Central memory CD4-positive, alpha-beta T cell (primary cell): ENCODE data around the gene ALPK3.
"Not testable (repeated sequence)": the region's sequence is repeated elsewhere in the genome, so short reads cannot be mapped to it uniquely, and the experiment has no call there.

Experiments used
- DNase-seq: peaks from one replicate; pipeline ENCODE4 v3.0.0; 2022

ALPK3 gene

DNA sequence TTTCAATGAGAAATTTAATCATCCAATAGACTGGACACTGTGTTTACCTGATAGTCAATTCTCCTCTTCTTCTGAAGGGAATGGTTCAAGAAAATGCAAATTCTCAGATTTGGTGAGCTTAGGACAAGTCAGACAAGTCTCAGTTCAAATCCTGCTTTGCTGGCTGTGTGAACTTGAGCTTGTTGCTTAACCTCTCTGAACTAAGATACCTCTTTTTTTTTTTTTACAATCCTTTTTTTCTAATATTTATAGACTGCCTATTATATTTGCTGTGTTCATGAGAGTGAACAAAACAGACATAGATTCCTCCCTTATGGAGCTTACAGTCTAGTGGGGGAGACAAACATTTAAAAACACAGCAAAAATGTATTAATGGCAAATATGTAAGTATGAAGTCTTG is 59.1 kb downstream of the ALPK3 start:
- DNase-seq: no peak

DNA sequence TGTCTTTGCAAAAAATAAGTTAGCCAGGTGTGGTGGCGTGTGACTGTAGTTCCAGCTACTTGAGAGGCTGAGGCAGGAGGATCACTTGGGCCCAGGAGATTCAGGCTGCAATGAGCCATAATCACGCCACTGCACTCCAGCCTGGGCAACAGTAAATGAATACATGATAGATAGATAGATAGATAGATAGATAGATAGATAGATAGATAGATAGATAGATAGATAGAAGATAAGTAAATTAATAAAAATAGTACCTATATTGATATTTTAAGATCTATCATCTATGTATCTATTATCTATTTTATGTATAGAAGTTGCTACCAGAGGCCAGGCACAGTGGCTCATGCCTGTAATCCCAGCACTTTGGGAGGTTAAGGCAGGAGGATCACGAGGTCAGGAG is 60.5 kb downstream of the ALPK3 start:
- DNase-seq: not testable (repeated sequence)

DNA sequence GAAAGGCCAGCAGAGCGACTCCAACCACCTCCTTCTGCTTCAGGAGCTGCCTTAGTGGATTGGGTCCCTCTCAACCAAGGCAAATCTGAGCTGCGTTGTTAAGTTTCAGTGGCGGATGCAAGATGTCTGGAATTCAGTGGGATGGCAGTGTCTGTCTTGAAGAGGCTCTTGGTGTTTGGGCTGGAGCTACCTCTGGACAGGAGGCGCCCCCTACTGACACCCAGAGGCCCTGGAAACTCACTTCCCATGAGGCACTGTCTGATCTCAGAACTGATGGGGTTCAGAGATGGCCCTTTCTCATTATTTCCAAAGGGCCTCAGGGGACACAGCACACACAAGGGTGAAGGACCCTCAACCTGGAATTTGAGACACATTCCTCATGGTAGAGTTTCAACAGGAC is 61.3 kb downstream of the ALPK3 start:
- DNase-seq: peak; percentile 28

DNA sequence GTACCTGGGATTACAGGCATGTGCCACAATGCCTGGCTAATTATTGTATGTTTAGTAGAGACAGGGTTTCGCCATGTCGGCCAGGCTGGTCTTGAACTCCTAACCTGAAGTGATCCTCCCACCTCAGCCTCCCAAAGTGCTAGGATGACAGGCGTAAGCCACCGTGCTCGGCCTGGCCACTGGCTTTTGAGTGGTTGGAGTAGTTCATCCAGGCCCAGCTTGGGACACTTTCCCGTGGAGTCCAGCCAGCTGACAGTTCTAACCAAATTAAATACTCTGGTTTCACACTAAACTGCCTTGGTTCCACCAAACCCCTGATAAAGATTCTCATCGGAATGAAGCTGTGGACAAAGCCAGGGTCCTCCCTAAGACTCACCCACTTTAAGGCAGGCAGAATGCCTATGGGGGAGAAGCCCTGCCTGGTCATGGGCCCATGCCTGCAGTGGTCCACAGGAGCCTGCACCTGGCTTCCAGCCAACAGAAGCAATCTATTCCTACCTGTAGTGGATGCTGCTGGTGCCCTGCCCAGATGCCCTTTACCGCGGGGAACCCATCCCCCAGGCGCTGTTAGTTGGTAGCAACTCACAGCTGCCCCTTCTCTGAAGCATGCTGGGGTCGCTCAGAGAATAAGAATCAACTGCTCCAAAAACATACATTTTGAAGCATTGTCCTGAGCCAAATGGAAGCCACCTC is 62.1 kb downstream of the ALPK3 start:
- DNase-seq: no peak

DNA sequence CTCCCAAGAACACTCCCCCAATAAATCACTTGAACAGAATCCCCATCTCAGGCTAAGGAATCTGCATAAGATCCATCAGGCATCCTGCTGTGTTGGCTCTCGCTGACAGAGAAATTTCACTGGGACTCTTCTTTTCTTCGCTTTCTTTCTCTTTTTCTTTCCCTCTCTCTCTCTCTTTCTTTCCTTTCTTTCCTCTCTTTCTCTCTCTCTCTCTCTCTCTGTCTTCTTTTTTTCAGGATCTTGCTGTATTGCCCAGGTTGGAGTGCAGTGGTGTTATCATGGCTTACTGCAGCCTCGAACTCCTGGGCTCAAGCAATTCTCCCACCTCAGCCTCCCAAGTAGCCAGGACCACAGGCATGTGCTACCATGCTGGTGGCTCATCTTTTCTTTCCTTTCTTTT is 62.9 kb downstream of the ALPK3 start:
- no peak for DNase-seq

DNA sequence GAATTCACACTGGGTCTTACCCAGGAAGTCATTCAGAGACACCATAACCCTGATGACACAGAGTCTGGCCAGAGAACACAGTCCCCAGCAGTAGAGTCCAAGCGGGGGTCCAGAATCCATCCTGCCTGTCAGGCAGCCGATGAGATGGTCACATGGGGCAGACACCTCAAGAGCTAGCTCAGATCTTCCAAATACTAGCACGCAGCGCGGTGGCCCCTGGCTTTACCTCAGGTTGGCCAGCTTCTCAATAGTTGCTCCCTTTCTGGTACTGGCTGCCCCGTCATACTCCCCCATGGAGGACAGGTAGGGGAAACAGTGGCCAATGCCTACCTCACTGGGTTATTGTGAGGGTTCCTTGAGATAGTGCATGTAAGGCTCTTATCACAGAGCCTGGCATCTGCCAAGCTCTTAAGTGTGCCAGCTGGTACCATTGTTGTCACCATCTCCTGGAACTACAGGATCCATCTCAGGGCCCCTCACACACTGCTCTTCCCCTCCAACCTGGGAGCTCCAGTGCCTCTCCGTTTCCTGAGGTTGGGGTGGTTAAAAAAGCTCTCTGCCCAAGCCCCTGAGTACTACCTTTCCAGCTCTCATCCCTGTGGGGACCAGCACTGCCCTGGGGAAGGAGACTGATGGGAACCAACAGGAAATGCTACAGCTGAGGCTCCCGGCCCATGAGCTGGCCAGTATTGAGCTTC is 63.8 kb downstream of the ALPK3 start:
- DNase-seq: no peak

DNA sequence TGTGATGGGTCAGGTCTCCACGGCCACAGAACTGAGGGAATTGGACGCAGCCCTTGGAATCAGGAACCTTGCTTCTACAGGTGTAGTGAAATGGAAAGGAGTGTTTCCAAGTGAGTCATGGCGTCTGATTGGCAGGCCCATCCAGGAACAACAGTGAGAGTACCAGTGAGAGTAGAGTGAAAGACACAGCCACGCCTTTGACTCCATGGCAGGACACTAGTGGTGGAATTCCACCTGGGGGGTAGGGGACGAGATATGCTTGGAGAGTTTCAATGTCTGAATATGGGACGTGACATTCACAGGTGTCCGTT is 64.3 kb downstream of the ALPK3 start:
- DNase-seq: no peak

DNA sequence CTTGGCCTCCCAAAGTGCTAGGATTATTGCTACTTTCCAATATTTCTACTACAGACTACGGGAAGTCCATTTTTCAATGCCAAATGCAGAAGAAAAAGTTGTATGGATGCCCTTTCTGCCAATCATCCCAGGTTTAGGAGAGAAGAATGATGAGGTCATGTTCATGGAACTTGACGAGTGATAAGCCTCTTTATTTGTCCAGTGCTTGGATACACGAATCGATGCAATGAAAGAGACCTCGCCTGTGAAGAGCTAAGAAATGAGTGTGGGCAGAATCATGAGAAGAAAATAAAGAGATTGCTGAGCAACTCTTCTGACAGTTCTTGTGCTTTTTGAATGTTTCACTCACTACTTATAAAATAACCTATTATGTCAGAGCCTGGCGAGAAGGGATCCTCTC is 66.3 kb downstream of the ALPK3 start:
- no peak for DNase-seq

DNA sequence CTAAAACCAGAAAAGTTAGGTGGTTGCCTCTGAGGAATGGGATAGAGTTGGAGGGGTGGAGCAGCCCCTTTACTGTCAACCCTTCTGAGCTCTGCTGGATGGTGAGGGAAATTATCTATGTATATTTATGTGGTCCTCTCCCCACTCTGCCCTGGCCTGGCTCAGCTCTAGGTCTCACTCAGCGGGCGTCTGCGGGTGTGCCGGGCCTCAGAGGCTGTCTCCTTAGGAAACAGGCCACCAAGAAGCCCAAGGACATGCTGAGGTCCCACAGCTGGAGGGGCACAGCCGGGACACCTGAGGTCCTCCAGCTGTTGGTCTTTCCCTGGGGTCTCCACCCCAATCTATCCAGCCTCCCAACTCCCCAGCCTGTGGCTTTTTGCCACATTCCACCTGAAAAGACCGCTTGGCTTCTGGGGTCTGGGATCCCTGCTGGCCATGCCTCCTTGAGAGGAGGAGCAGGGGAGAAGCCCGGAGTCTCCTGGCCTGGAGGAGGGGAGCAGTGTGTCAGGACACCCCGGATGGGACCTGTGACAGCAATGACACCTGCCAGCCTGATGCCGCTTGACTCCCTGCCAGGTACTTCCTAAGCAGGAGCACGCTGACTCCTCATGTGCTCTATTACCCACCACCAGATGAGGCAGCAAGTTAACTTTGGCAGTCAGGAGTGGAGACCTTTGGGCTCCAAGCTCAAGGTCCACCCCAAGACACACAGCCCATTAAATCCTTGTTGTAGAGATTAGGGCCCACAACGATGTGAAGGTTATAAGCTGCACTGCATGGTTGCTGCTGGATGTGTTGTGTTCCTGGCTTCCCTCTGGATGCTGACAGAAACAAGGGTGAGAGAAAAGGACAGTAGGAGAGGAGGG is 67.0 kb downstream of the ALPK3 start, which contains the start of gene SLC28A1:
TSS of gene SLC28A1 (plus strand) at position 747 of the 866 bp plus-strand sequence. CDS start 3,099 bp downstream, outside the sequence.
- no peak for DNase-seq

DNA sequence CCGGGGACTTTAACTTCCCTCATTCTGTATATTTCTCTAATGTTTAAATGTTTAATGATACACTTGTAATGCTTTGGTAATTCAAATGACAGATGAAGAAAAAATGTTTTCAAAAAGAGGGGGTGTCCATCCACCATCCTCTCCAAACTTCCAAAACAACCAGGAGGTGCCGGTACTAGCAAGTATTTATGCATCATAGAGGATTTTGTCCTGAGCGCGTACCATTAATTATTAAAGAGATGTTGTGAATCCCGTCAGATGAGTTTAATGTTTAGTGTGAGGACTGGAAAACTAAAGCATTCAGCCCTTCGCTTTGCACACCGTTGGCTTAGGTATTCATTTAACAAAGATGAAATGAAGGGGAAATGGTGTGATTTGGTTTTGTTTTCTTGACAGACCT is 68.6 kb downstream of the ALPK3 start:
- no peak for DNase-seq

DNA sequence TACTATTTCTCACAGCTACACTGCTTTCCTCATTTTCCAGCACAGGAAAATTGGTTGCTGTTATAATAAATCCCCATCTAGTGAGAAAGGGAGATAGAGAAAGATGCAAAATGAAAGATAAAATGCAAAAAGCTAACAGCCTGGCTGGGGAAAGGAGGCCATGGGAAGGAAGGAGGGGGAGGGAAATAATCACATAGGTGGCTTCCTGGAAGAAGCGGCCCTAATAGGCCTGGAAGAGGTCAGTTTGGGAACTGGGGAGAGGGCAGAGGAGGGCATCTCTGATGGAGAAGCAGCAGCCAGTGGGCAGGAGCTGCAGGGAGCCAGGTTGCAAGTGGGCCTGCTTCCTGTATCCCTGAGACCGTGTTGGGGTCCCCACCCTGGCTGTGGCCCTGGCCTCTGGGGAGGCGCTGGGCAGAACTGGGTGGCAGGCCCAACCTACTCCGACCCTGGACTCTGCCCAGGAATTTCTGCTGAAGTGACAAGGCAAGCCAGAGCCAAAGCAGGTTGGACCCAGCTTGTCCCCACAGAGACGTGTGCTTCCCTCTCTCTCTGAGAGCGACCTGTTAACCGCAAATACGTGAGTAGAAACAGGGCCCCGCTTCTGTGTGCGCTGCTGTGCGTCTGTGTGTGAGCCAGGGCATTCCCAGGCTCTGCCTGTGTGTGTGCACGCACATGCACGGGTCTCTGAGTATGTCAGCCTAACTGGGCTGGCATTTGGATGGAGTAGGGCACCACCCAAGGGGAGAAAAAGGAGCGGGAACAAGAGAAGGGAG is 69.2 kb downstream of the ALPK3 start:
- no peak for DNase-seq

DNA sequence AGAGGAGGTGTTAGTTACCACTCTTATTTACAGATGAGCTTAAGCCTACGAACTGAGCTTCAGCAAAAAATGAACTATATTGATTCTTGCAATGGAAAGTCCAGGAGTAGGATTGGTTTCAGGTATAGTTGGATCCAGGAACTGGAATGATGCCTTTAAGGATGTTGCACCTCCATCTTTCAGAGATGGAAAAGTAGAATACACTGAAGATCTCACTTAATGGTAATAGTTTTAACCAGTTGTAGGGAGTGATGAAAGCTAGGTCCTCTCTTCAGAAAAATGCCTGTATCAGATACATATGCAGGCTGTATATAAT is 69.8 kb downstream of the ALPK3 start:
- no peak for DNase-seq

DNA sequence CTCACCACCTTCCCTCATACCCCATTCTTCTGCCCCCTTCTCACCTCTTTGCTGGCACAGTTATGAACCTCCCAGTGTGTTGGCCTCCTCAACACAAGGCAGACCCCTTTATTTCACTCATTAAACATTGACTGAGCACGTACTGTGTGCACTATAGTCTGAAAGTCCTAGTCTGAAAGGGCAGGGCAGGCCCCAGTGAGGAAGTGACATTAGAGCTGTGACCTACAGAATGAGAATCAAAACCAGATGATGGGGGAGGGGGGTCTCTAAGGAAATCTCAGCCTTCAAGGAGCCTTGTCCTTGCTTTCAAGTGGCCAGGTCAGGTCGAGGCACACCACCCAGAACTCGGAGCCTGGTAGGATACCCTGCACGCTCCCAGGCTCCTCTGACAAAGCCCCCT is 70.8 kb downstream of the ALPK3 start:
- no peak for DNase-seq

DNA sequence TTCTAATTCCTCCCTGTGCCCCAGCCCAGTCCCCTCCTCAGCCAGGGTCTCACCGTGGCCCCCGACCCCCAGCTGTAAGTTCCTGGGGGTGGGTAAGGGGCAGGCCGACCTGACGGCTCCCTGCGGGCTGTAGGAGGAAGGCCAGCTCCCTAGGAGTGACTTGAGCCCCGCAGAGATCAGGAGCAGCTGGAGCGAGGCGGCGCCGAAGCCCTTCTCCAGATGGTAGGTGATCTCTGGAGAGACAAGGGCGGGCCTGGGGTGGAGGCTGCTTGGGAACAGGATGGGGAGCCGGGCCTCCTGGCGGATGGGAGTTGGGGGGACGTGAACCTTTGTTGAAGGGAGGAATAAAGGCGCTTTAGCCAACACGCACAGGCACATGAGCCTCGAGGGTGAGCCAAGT is 71.5 kb downstream of the ALPK3 start:
- DNase-seq: no peak

DNA sequence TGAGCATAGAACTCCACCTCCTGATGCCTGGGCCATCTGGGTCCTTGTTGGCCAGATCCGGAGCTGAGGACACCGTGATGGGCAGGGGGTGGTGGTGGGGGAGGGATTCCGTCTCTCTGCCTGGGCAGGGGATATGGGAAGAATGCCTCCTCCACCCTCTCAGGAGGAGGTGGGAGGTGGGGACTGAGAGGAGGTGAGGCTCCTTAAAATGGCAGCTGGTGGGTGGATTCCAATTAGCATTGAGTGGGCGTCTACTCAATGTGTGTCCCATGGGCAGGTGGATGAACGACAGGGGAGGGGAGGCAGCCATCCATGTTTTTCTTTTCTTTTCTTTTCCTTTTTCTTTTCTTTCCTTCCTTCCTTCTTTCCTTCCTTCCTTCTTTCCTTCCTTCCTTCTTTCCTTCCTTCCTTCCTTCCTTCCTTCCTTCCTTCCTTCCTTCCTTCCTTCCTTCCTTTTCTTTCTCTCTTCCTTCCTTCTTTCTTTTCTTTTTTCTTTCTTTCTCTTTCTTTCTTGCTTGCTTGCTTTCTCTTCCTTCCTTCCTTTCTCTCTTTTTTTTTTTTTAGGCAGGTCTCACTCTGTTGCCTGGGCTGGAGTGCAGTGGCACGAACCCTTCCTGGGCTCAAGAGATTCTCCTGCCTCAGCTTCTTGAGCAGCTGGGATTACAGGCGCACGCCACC is 72.3 kb downstream of the ALPK3 start:
- no peak for DNase-seq

DNA sequence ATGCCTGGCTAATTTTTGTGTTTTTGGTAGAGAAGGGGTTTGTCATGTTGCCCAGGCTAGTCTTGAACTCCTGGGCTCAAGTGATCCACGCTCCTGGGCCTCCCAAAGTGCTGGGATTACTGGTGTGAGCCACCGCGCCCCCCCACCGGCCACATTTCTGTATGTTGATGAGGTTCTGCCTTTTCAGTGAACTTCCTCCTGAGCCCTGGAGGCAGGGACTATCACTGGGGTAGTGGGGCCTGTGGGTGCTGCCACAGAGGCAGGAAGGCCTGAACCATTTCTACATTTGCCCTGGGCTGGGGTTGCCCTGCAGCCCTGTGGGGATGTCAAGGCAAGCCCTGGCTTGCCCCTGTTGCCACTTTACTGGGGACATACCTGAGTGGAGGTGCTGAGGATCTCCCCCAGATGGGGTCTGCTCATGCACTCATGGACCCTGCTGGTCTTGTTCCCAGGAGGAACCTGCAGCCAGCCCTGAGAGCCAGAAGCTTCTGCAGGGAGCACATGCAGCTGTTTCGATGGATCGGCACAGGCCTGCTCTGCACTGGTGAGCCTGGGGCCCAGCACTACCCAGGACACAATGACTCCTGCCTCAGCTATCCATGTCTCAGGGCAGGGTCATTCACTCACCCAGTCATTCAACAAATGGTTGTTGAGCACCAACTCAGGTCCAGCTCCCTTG is 73.0 kb downstream of the ALPK3 start:
- DNase-seq: no peak

DNA sequence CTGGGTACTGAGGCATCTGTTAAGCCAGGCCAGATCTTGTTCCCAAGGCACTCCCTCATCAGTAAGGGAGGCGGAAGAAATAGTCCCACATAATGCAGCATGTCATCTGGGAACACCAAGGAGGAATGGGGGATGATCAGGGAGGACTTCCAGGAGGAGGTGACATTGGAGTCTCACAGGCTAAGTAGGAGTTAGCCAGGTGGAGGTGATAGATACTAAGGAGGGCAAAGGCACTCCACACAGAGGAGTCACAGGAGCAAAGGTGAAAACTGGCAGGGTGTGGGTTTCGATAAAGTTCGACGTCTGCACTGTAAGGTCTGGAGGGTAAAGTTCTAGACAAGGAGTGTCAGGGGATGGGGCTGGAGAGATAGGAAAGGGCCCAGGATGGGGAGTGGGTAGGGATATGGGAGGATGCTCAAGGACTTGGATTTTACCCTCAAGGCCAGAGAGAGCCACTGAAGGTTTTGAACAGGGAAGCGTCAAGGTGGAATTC is 73.6 kb downstream of the ALPK3 start:
- no peak for DNase-seq

DNA sequence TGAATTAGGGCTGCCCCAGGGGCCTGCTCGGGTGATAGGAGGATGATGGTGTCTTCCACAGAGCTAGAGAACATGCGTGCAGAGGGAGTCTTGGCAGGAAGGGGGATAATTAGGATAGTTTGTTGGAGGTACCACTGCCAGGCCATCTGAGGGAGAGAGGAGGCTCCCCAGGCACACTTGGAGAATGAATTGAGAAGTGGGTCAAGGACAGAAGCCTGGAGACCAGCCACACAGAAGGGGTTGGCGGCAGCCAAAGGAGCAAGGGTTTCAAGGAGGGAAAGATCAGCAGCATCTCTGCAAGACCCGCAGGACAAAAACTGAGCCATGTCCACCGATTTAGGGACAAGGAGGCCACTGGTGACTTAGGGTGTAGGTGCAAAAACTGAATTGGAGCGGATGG is 74.2 kb downstream of the ALPK3 start:
- no peak for DNase-seq

DNA sequence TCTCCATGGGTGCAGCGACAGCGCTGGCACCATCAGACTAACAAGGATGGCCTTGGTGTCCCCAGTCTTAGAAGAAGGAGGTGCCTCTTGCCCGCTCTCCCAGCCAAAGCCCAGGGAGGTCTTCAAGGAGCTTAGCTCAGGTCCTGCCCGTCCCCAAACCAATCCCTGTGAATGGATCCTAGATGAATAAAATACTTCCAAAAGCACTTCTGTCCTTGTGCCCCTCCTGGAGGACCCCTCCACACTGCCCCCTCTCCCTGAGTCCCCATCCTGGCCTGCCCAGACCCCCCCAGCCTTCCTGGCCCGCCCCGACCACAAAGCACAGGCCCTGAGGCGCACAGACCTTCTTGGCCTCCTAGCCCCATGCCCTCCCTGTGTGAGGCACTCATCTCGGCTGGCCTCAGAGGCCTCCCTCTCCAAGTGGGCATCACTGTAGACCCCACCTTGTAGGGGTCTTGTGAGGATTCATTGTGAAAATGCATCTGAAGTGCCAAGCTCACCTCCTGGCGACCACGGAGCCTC is 75.7 kb downstream of the ALPK3 start:
- no peak for DNase-seq

DNA sequence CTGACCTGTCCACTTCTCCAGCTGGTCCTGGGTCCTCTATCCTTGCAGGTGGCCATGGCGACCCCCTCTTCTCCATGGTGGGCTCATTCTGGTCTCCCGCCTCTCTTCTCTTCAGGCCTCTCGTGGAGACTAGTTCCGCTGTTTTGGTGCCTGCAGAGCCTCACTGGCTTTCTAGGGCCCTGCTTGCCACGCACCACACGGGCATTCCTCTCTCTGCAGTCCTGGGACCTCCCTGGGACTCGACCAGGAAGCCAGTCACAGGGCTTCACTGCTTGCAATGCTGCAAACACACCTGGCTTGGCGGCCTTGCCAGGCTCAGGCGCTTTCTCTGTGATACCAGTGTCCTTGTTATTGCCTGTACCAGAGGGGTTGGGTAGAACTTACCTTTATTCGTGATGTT is 76.5 kb downstream of the ALPK3 start:
- no peak for DNase-seq

DNA sequence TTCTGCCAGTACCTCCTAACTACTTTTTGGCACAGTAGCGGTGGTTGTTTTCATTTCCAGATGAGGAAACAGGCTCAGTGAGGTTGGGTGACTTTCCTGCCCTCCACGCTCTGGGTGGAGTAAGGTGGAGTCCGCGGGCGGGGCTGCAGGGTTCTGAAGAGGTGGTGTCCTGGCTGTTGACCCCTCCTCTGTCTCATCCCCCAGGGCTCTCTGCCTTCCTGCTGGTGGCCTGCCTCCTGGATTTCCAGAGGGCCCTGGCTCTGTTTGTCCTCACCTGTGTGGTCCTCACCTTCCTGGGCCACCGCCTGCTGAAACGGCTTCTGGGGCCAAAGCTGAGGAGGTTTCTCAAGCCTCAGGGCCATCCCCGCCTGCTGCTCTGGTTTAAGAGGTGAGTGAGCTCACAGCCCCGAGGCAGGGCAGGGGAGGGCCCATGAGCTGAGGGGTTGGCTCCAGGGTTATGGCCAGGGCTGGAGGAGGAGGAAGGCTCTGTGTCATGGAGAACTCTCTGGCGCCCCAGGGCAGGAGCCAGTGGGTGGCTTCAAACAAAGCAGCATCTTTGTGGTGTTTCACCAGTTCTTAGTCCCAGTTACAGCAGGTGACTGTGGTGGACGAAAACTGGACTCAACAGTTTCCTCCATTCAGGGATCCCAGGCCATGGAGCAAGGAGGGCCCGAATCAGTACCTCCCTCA is 77.7 kb downstream of the ALPK3 start:
- DNase-seq: no peak
